LoVo (cell line): ENCODE results near the gene TTC19.
"Not testable (repeated sequence)": the region's sequence is repeated elsewhere in the genome, so short reads cannot be mapped to it uniquely, and the experiment has no call there.

Source experiments
- DNase-seq: peaks from one replicate; pipeline ENCODE4 v3.0.0-alpha.2; 2016; ENCODE audit warnings: low spot score

TTC19 gene

DNA sequence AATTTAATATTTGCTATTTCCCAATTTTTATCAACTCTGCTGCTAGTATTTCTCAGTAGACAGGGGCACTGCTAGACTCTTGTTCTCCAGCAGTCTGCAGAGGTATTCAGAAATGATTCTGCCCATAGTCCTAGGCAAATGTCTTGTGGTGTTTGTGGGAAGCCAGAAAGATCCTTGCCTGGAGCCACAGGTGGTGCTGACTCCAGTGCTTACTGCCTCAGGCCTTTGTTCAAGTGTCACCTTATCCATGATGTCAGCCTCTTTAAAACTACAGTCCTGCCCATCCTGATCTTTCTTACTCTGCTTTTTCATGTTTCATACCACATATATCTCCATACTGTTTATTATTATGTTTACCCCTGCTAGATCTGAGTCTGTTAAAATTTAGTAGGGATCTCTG, 26.6 kb upstream of the TTC19 start:
- DNase-seq = no peak

- no peak for DNase-seq
Measured at GRCh38 chr17:15973834-15974233, 25.8 kb upstream of the TTC19 start.

GRCh38 chr17:15977894-15978293, 21.7 kb upstream of the TTC19 start:
- no peak for DNase-seq

GRCh38 chr17:15978606-15979005, 21.0 kb upstream of the TTC19 start:
- DNase-seq = no peak

- DNase-seq = not testable (repeated sequence)
Measured at GRCh38 chr17:15979013-15979412, 20.6 kb upstream of the TTC19 start.

- DNase-seq = peak; percentile 41
Measured at GRCh38 chr17:15981208-15981607, 18.4 kb upstream of the TTC19 start.

DNA sequence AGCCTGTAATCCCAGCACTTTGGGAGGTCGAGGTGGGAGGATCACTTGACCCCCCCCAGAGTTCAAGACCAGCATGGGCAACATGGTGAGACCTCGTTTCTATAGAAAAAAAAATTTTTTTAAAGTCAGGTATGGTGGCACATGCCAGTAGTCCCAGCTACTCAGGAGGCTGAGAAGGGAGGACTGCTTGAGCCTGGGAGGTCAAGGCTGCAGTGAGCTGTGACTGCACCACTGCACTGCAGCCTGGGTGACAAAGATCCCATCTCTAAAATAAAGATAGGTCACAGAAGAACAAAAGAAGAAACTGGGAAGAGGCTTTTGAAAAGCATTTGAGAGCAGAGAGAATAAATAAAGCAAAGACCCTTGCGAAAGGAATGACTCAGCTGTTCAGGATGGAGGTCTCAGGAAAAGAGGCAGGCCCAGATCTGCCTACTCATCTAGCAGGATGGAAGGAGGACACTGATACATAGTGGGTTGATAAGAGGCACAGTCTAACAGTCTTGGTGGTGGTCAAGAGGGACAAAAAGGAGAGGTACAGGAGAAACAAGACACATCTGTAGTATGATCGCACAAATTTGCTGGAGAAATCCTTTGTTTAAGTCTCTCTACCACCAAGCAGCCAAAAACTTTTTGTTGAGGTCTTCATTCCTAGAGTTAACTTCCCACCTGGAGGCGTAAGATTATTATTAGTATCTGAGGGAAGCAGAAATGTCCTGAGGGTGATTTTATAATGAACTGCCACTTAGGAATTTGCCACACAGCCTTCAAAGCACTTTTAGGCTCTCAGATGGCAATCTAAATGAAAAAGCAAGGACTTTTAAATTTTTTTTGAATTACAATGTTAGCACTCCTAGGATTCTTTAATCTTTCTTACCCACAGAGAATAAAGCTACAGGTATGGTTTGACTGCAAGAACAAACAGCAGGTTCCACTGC, 17.7 kb upstream of the TTC19 start:
- DNase-seq = no peak

DNA sequence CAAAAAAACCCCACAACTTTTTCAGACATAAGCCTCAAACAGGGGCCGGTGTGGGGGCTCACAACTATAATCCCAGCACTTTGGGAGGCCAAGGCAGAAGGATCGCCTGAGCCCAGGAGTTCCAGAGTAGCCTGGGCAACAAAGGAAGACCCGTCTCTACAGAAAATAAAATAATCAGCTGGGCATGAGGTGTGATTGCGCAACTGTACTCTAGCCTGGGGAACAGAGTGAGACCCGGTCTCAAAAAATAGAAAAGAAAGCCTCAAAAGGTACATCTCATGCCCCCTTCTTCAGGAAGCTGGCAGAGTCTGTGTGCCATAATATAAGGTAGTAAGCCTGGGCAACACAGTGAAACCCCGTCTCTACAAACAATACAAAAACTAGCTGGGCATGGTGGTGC, 3.3 kb upstream of the TTC19 start:
- no peak for DNase-seq

GRCh38 chr17:15998031-15998562, 1.5 kb upstream of the TTC19 start:
- DNase-seq = no peak

GRCh38 chr17:15999974-16000827, 577 bp downstream of the TTC19 start:
- no peak for DNase-seq

DNA sequence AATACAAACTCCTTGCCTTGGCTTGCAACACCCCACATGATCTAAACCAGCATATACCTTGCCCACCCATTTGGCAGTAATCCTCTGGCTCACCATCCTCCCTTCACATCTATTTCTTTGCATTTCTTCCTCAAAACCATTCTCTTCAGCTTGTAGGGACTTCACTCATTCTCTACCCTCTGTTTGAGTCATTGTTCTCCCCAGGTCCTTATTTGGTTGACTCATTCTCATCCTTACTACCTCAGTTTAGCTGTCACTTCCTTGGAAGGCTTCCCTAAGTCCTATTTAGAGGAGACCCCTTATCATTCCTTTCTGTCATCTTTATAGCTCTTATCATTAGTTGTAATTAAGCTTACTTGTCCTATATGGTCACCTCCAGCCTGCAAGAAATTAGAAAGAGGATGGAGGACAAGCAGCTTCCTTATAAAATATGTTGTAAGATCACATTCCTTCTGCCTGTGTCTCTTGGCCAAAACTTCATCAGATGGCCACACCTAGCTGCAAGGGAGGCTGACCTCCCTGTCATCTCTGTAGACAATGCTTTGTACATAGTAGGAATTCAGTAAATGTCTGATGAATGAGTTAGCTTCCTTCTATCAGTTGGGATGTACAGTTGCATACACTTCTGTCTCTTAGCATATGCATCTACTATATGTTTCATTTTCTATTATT, 1.7 kb downstream of the TTC19 start:
- DNase-seq = no peak

GRCh38 chr17:16002708-16003260, 3.2 kb downstream of the TTC19 start:
- no peak for DNase-seq

DNA sequence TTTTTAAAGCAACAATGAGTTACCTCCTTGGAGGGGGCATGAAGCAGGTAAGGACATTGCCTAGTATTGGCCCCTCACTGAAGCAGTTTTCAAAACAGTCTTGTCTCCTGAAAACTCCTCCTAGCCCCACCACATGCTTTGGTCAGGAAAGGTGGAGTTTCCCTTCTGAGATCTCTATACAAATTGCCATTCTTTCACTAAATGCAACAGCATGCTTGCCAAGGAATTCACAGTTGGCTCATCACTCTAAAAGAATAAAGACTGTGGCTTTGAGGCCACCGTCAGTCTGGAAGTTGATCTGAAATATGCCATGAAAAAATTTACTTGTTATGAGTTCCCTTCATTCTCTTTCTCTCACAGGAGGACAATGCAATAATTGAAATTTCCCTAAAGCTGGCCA, 4.2 kb downstream of the TTC19 start:
- DNase-seq = no peak

DNA sequence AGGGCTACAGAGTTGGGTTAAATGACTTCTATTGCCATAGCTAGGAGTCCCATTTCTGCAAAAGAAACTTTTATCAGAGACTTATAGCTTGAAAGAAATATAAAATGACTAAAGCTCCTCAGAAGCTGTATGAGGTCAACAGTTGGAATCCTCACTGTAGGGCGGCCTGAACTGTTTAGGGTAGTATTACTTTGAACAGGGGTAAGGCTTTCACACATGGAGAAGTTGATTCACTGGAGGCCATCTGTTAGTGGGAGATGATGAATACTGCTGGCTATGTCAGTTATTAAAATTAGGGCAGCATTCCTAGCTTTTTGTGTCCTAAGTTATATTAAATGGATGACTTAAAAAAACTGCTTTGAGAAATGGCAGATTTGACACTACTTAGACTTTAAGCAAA, 6.0 kb downstream of the TTC19 start:
- no peak for DNase-seq

GRCh38 chr17:16007439-16007838, 7.8 kb downstream of the TTC19 start:
- DNase-seq = no peak

DNA sequence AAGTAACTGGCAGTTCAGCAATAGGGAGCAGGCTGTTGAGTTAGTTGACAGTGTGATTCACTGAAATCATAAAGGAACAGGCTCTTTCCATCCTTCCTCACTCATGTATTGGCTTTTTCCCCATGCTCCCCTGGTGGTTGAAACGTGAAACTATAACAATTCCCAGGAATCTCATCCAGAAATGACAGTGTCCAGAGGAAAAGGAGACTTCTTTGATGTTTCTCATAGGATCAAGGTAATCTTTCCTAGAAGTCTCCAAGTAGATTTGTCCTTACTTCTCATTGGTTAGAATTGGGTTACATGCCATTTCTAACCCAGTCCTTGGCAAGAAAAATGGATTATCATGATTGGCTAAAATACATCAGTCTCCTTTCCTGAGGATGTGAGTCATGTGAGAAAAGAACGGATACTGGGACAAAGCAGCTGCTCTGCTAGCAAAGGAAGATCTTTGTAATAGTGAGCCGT, 14.4 kb downstream of the TTC19 start:
- DNase-seq = peak; percentile 47

DNA sequence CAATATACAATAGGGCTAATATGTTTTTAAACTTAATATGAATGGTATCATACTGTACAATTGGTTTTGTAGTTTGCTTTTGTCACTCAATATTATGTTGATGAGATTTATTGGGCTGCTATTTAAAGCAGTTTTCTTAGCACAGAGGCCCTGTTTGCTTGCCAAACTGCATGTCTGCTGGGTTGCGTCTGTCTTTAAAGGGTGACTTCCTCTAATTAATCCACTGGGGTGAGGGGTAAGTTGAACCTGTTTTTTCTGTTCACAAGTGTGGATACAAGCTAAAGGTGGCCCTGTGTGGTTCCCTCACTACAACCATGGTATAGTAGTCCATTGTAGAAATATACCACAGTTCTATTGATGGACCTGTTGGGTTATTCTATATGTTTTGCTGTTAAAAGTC, 19.7 kb downstream of the TTC19 start:
- DNase-seq = no peak

GRCh38 chr17:16023881-16024280, 24.3 kb downstream of the TTC19 start:
- DNase-seq = no peak

DNA sequence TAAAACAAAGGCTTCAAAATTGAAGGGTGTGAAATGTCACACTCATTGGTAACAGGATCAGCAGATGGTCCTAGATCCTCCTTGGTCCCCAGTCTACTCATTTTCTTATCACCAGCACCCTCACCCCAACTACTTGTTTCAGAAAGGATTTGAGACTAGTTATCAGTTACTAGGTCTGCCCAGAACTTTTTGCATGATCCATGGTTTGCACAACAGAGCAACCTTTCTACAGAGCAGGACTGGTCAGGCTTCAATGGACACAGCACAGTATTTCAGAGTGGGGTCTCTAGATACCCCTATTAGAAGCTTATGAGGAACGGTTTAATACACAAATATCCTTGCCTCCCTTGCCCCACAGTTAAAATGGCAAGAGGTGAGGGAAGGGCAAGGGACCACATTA, 25.6 kb downstream of the TTC19 start:
- no peak for DNase-seq

- no peak for DNase-seq
Measured at GRCh38 chr17:16026895-16027294, 27.3 kb downstream of the TTC19 start.

- DNase-seq = peak; percentile 78
Measured at GRCh38 chr17:16027708-16028584, 28.3 kb downstream of the TTC19 start.
